HL-60 (cell line): ENCODE results near the gene SDCCAG8.

Experiments used
- DNase-seq, 2 experiments: peaks; one replicate each; pipeline ENCODE4 v3.0.0-alpha.2; 2010 to 2020; ENCODE audit warnings: low read depth in 1 of 2, low spot score in 1 of 2
- H3K27ac ChIP-seq: fragments of 250-450 bp; sonication (Bioruptor Pico); replicated peaks from 2 replicates; pipeline ENCODE4 v1.5.1; 2020; ENCODE audit warnings: mild to moderate bottlenecking, moderate library complexity
- H3K27me3 ChIP-seq: fragments of 250-450 bp; sonication (Bioruptor Pico); 2 replicates; pipeline ENCODE4 v1.5.1; 2021; ENCODE audit warnings: mild to moderate bottlenecking, moderate library complexity; ENCODE audit not compliant: insufficient read depth, poor library complexity, severe bottlenecking
- H3K4me3 ChIP-seq: replicated peaks from 2 replicates; pipeline ENCODE4 v1.5.1; 2011; ENCODE audit warnings: mild to moderate bottlenecking, control low read depth, low read length; ENCODE audit not compliant: insufficient read depth
- GABPA ChIP-seq: IDR thresholded peaks from 2 replicates; pipeline ENCODE4 v1.6.1; 2012; ENCODE audit warnings: low read depth
- POLR2AphosphoS5 ChIP-seq: IDR thresholded peaks from 2 replicates; pipeline ENCODE4 v1.6.1; 2012; ENCODE audit warnings: low read depth
- SPI1 ChIP-seq: IDR thresholded peaks from 2 replicates; pipeline ENCODE4 v1.6.1; 2012; ENCODE audit warnings: low read depth, mild to moderate bottlenecking, borderline replicate concordance
- TF ChIP-seq, protein P1 (sequence below): IDR thresholded peaks from 2 replicates; pipeline ENCODE4 v1.6.1; 2012; ENCODE audit warnings: low read depth; ENCODE audit not compliant: insufficient replicate concordance
- TF ChIP-seq, protein P2 (sequence below): IDR thresholded peaks from one replicate; pipeline ENCODE4 v1.5.1; 2011; ENCODE audit warnings: low read length, control low read depth, inconsistent platforms; ENCODE audit not compliant: insufficient read depth

The SDCCAG8 gene

DNA sequence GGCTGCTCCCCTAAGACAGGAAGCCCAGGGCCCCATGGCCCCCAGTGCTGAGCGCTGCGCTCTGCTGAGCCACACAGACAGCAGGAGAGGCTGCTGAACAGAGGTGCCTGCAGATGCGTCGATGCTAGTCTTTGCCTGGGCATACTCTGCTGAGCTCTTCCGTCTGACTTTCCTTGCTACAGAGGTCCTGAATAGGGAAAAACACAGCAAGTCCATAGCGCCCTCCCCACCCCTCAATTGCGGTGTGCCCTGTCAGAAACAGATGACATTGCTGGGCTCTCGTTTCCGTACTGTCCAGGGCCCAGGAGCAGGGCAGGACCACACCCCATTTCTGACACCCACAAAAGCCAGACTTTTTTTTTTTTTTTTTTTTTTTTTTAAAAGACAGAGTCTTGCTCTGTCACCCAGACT, 252.5 kb downstream of the SDCCAG8 start:
- no peak for DNase-seq
- no peak for TF ChIP-seq GABPA
- TF ChIP-seq SPI1 = no peak
- TF ChIP-seq POLR2AphosphoS5 = no peak
- TF ChIP-seq, protein P1, sequence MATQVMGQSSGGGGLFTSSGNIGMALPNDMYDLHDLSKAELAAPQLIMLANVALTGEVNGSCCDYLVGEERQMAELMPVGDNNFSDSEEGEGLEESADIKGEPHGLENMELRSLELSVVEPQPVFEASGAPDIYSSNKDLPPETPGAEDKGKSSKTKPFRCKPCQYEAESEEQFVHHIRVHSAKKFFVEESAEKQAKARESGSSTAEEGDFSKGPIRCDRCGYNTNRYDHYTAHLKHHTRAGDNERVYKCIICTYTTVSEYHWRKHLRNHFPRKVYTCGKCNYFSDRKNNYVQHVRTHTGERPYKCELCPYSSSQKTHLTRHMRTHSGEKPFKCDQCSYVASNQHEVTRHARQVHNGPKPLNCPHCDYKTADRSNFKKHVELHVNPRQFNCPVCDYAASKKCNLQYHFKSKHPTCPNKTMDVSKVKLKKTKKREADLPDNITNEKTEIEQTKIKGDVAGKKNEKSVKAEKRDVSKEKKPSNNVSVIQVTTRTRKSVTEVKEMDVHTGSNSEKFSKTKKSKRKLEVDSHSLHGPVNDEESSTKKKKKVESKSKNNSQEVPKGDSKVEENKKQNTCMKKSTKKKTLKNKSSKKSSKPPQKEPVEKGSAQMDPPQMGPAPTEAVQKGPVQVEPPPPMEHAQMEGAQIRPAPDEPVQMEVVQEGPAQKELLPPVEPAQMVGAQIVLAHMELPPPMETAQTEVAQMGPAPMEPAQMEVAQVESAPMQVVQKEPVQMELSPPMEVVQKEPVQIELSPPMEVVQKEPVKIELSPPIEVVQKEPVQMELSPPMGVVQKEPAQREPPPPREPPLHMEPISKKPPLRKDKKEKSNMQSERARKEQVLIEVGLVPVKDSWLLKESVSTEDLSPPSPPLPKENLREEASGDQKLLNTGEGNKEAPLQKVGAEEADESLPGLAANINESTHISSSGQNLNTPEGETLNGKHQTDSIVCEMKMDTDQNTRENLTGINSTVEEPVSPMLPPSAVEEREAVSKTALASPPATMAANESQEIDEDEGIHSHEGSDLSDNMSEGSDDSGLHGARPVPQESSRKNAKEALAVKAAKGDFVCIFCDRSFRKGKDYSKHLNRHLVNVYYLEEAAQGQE = no peak
- H3K27me3 ChIP-seq = no peaks in the 10 kb centered on the region
- no peak overlapping the region for H3K27ac ChIP-seq
- H3K4me3 ChIP-seq = no peak overlapping the region

DNA sequence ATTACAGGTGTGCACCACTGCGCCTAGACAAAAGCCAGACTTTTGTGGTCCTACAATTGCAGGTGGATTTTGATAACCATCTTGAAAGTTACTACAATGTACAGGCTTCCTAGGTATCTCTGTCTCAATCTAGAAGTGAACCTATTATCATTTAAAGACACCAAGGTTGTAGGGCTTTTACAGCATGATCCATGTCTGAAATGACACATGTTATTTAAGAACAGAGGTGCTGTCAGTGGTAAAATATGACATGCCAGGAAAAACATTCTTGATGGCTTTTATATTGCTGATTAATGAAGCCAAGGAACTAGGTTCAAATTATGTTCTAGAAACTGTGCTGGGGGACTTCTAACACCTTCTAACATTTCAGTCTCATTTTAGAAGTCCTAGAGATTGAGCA, 253.1 kb downstream of the SDCCAG8 start:
- H3K27me3 ChIP-seq = no peaks in the 10 kb centered on the region
- no peak for DNase-seq
- H3K27ac ChIP-seq = no peak overlapping the region
- no peak overlapping the region for H3K4me3 ChIP-seq
- TF ChIP-seq SPI1 (no peak), GABPA (no peak), POLR2AphosphoS5 (no peak)
- TF ChIP-seq, protein P1 = no peak
- TF ChIP-seq, protein P2, sequence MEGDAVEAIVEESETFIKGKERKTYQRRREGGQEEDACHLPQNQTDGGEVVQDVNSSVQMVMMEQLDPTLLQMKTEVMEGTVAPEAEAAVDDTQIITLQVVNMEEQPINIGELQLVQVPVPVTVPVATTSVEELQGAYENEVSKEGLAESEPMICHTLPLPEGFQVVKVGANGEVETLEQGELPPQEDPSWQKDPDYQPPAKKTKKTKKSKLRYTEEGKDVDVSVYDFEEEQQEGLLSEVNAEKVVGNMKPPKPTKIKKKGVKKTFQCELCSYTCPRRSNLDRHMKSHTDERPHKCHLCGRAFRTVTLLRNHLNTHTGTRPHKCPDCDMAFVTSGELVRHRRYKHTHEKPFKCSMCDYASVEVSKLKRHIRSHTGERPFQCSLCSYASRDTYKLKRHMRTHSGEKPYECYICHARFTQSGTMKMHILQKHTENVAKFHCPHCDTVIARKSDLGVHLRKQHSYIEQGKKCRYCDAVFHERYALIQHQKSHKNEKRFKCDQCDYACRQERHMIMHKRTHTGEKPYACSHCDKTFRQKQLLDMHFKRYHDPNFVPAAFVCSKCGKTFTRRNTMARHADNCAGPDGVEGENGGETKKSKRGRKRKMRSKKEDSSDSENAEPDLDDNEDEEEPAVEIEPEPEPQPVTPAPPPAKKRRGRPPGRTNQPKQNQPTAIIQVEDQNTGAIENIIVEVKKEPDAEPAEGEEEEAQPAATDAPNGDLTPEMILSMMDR = no peak

DNA sequence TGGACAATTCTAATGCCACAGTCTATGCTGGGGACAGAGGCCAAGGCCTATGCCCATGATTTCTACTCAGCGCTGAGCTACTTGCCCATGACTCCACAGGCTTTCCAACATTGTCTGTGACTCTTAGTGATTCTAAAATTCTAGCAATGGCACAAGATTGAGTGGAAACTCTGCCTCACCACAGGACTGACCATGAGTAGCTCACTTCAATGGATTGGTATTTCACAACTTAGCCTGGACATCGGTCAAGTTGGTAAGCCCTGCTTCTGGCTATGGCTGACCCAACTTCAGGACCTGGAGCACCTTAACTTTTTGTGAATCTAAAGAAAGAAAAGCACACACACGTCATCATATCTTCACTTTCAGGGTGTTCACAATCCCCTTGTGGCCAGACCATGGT, 255.1 kb downstream of the SDCCAG8 start:
- Histone ChIP-seq H3K27me3 (no peaks in the 10 kb centered on the region), H3K27ac (no peak overlapping the region), H3K4me3 (no peak overlapping the region)
- TF ChIP-seq GABPA (no peak), SPI1 (no peak), POLR2AphosphoS5 (no peak)
- TF ChIP-seq, protein P2 = no peak
- TF ChIP-seq, protein P1 = no peak
- DNase-seq = no peak
